ENCODE results near the gene KCNA1. TPM values are rescaled to one million over a fixed set of nuclear protein-coding genes. Genes with fewer than 3 reads are reported as not detected.

Gene KCNA1
- not detected in 2 replicates for total RNA-seq

GRCh38 chr12:4909734-4910501, at the start of gene KCNA1:
Gene KCNA1 (plus strand): TSS chr12:4909905. CDS start chr12:4911379, 1,474 bp downstream.

Other genes starting within 250 kb of the KCNA1 start
- 0.15 and 0.17 TPM in 2 replicates for gene GALNT8, start 189.5 kb upstream of the KCNA1 start, total RNA-seq
- gene KCNA5, start 134.0 kb downstream of the KCNA1 start, total RNA-seq: not detected in 2 replicates

All from bronchus fibroblast of lung (primary cell).